ENCODE measurements around the gene LGALS9C. TPM values are rescaled to one million over a fixed set of nuclear protein-coding genes. Genes with fewer than 3 reads are reported as not detected.
"Not testable (repeated sequence)": the region's sequence is repeated elsewhere in the genome, so short reads cannot be mapped to it uniquely, and the experiment has no call there.

The LGALS9C gene
- total and polyA plus RNA-seq, 2 of the 13 experiments (the other 11 are each of a cell fraction or from before 2014, with no cell fraction given) = not detected

DNA sequence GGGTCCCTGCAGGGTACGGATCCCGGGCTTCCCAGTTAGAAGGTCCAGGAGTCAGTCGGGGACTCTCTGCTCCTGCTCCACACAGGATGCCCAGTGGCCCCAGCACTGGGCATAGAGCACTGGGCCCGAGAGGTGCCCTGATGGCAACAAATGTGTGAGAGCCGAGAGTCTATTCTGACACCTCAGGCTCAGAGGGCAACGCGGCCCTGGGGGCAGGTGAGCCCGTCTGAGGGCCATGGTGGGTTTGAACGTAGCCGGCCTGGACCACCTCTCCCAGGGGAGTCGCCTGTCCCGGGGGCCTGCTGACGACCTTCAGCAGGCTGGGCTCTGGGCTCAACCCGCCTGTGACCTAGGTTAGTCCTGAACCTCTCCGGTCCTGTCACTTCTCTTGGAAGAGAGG is 23.2 kb downstream of the LGALS9C start:
- H3K27ac ChIP-seq (ENCODE audit: extremely low read length, insufficient read depth, low read length); FAIRE-seq; ATAC-seq; CTCF ChIA-PET (ENCODE audit: low intra/inter-chr PET ratio, low total read pairs); H4K20me1 ChIP-seq (ENCODE audit: insufficient read depth, low read length); DNase-seq (ENCODE audit: low spot score); H3K4me1 ChIP-seq (ENCODE audit: insufficient read depth, low read length); H2AFZ ChIP-seq (ENCODE audit: low read length); intact Hi-C loops (cut with micrococcal nuclease; ENCODE audit: unreplicated experiment); H3K9me3 ChIP-seq (ENCODE audit: low read length); H3K36me3 ChIP-seq (replicated peaks in 1 of 2; ENCODE audit: control insufficient read depth in 1 of 2, insufficient read depth in 2 of 2, low read length in 2 of 2); H3K27me3 ChIP-seq (ENCODE audit: control insufficient read depth in 1 of 2, insufficient read depth in 2 of 2, low read length in 2 of 2); H3K4me2 ChIP-seq (ENCODE audit: low read depth, low read length); H3K4me3 ChIP-seq (replicated peaks in 1 of 3; ENCODE audit: insufficient read depth in 1 of 3, low read depth in 2 of 3, low read length in 3 of 3); H3K79me2 ChIP-seq (ENCODE audit: insufficient read depth, low read length); in situ Hi-C loops (cut with HindIII; ENCODE audit: extremely low pct_ligation_motif_present, low pct_unique_long_range_greater_than_20kb); H3K9ac ChIP-seq (ENCODE audit: insufficient read depth, low read depth, low read length); POLR2A ChIA-PET; BruUV-seq (replicated peaks): not testable (repeated sequence)
- no CpG with 5 or more reads among the region's 15 CpGs for WGBS (ENCODE audit: low lambda C conversion rate)

DNA sequence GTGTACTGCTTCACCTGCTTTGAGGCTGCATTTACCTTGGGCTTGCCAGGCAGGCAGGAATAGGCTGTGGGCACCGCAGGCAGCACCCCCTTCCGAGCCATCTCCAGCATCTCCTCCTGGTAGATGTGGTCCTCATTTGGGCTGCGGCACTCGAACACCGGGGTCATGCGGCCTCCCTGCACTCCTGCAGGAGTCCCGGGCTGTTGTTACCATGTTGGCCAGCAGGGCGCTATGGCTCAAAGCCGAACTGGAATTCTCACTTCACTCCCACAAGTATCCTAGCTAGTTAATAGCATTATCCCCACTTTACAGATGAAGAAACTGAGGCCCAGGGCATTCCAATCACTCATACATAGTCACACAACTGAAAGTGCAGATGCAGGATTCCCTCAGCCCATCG is 23.7 kb downstream of the LGALS9C start:
- H3K79me2 ChIP-seq (ENCODE audit: insufficient read depth, low read length); POLR2A ChIA-PET; DNase-seq (ENCODE audit: low spot score); H3K9ac ChIP-seq (ENCODE audit: insufficient read depth, low read depth, low read length); H3K4me1 ChIP-seq (ENCODE audit: insufficient read depth, low read length); H4K20me1 ChIP-seq (ENCODE audit: insufficient read depth, low read length); H3K9me3 ChIP-seq (ENCODE audit: low read length); H2AFZ ChIP-seq (ENCODE audit: low read length); intact Hi-C loops (cut with micrococcal nuclease; ENCODE audit: unreplicated experiment); H3K27me3 ChIP-seq (ENCODE audit: control insufficient read depth in 1 of 2, insufficient read depth in 2 of 2, low read length in 2 of 2); H3K4me3 ChIP-seq (replicated peaks in 1 of 3; ENCODE audit: insufficient read depth in 1 of 3, low read depth in 2 of 3, low read length in 3 of 3); H3K4me2 ChIP-seq (ENCODE audit: low read depth, low read length); BruUV-seq (replicated peaks); CTCF ChIA-PET (ENCODE audit: low intra/inter-chr PET ratio, low total read pairs); in situ Hi-C loops (cut with HindIII; ENCODE audit: extremely low pct_ligation_motif_present, low pct_unique_long_range_greater_than_20kb); H3K36me3 ChIP-seq (replicated peaks in 1 of 2; ENCODE audit: control insufficient read depth in 1 of 2, insufficient read depth in 2 of 2, low read length in 2 of 2); H3K27ac ChIP-seq (ENCODE audit: extremely low read length, insufficient read depth, low read length): not testable (repeated sequence)
- peak; percentile 43; the same call in 1 of the 2 replicates for TF ChIP-seq ZNF629 (CRISPR knock-in tag; conservative IDR thresholded peaks at IDR 0.05)
- WGBS (ENCODE audit: low lambda C conversion rate) = no CpG with 5 or more reads among the region's 10 CpGs
- ATAC-seq = peak; percentile 81
- peak; percentile 61 for FAIRE-seq

DNA sequence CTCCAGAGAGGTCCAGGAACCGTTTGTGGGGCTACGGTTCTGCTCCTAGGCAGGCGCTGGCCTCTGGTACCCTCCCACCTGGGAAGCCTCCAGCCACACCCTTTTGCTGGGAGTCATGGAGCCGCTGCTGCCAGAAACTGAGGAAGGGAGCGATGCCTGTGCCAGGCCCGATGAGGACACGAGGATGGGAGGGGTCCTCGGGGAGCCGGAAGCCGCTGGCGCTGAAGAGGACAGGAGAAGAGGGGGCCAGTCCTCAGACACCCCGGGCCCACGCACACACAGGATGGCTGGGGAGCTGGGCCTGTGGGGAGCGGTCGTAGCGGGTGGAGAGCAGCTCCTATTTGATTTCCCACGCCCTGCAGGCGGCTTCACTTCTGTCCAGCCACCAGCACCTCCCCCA is 24.2 kb downstream of the LGALS9C start:
- H3K27ac ChIP-seq (ENCODE audit: extremely low read length, insufficient read depth, low read length); H3K79me2 ChIP-seq (ENCODE audit: insufficient read depth, low read length); H3K4me1 ChIP-seq (ENCODE audit: insufficient read depth, low read length); H3K36me3 ChIP-seq (replicated peaks in 1 of 2; ENCODE audit: control insufficient read depth in 1 of 2, insufficient read depth in 2 of 2, low read length in 2 of 2); H3K9ac ChIP-seq (ENCODE audit: insufficient read depth, low read depth, low read length); H3K4me2 ChIP-seq (ENCODE audit: low read depth, low read length); in situ Hi-C loops (cut with HindIII; ENCODE audit: extremely low pct_ligation_motif_present, low pct_unique_long_range_greater_than_20kb); CTCF ChIA-PET (ENCODE audit: low intra/inter-chr PET ratio, low total read pairs); BruUV-seq (replicated peaks); H4K20me1 ChIP-seq (ENCODE audit: insufficient read depth, low read length); ATAC-seq; H3K9me3 ChIP-seq (ENCODE audit: low read length); H3K27me3 ChIP-seq (ENCODE audit: control insufficient read depth in 1 of 2, insufficient read depth in 2 of 2, low read length in 2 of 2); FAIRE-seq; intact Hi-C loops (cut with micrococcal nuclease; ENCODE audit: unreplicated experiment); DNase-seq (ENCODE audit: low spot score); H3K4me3 ChIP-seq (replicated peaks in 1 of 3; ENCODE audit: insufficient read depth in 1 of 3, low read depth in 2 of 3, low read length in 3 of 3); H2AFZ ChIP-seq (ENCODE audit: low read length); POLR2A ChIA-PET: not testable (repeated sequence)
- WGBS (ENCODE audit: low lambda C conversion rate) = 53% methylated on average over 2 of the region's 18 CpGs
